ENCODE measurements around the gene TRMT2A. TPM values are rescaled to one million over a fixed set of nuclear protein-coding genes. Genes with fewer than 3 reads are reported as not detected.
A peak's percentile ranks its signal among the peaks of the same experiment; 100 is the strongest.
"Not testable (repeated sequence)": the region's sequence is repeated elsewhere in the genome, so short reads cannot be mapped to it uniquely, and the experiment has no call there.

The TRMT2A gene
- total and polyA plus RNA-seq, 10 of the 15 experiments (the other 5 are each of a cell fraction or from before 2014, with no cell fraction given): 0.29 to 97.0 (median 57.9) TPM

DNA sequence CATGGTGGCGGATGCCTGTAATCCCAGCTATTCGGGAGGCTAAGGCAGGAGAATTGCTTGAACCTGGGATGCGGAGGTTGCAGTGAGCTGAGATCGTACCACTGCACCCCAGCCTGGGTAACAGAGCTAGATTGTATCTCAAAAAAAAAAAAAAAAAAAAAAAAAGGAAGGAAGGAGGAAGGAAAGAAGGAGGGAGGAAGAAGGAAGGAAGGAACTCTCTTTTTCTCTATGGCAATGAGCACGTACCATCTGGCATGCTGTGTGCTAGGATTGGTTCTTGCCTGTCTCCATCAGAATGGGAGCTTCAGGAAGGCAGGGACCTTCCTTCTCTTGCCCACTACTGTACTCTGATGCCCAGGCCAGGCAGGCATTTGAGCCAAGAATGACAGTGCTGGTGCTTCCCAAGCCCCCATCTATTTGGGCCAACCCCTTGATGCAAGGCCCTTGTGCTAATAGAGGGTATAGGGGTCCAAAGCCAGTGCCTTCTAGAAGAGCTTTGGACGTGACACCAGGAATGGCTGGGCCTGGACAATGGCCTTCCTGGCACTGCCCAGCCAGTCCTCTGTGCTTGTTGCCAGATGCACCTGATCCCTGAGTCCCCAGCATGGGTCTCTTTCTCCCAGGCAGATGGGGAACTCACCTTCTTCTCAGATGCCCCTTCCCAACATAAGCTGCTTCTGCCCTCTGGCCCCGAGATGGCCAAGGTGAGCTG is 47.5 kb downstream of the TRMT2A start (continued):
- TF ChIP-seq ZNF24 (IDR thresholded peaks at IDR 0.05) (no peak), CREM (IDR thresholded peaks at IDR 0.05; ENCODE audit: low read depth) (no peak)

DNA sequence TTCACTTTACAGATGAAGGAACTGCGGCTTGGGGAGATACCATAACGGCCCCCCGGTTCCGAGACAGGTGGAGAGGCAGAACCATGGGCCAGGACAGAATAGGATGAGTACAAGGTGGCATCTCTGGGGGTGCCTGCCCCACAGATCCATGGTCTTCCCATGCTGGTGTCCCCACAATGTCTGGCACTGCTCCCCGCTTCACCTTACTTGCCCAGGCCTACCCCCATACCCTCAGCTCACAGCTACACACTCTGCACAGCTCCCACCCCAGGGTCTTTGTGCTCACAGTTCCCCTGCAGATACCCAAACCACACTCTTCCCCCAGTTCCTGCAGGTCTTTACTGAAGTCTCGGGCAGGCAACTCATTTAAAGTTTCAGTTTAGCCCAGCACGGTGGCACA is 48.4 kb downstream of the TRMT2A start:
- Histone ChIP-seq H3K79me2 (ENCODE audit: control insufficient read depth, insufficient read depth, low read length) (no peaks in the 10 kb centered on the region), H3K4me1 (ENCODE audit: control insufficient read depth, insufficient read depth, low read length) (no peaks in the 10 kb centered on the region), H3K36me3 (ENCODE audit: control insufficient read depth in 2 of 2, insufficient read depth in 2 of 2, low read length in 1 of 2) (no peaks in the 10 kb centered on the region; a peak in 1 of 4 replicates), H3K4me2 (ENCODE audit: control insufficient read depth, insufficient read depth) (no peak overlapping the region), H4K20me1 (ENCODE audit: control insufficient read depth, insufficient read depth) (no peaks in the 10 kb centered on the region), H3K27me3 (replicated peaks in 1 of 2; ENCODE audit: control insufficient read depth in 2 of 2, insufficient read depth in 2 of 2, low read length in 1 of 2) (no peaks in the 10 kb centered on the region), H3K4me3 (no peak overlapping the region), H2AFZ (ENCODE audit: control insufficient read depth, low read depth, low read length) (no peak overlapping the region), H3K9ac (ENCODE audit: control insufficient read depth, insufficient read depth, low read length) (no peak overlapping the region), H3K9me3 (replicated peaks; ENCODE audit: control insufficient read depth, insufficient read depth, low read length) (no peaks in the 10 kb centered on the region), H3K27ac (ENCODE audit: control insufficient read depth, insufficient read depth) (no peak overlapping the region)
- ATAC-seq (no peak), DNase-seq (ENCODE audit: low read depth, low spot score) (no peak), FAIRE-seq (no peak)
- in situ Hi-C loops (cut with MboI): no loop called here
- SMC1A ChIA-PET (ENCODE audit: uncharacterized antibody, unreplicated experiment): no interaction called here
- RAD21 ChIA-PET (ENCODE audit: unreplicated experiment): no interaction called here
- CTCF ChIA-PET: interaction anchor here (1.3 to 1.6 kb wide), 2 partner anchors 11 to 15 kb away, joined by 3 read pairs; no protein-coding TSS in a partner anchor
- WGBS (ENCODE audit: insufficient coverage, insufficient replicate concordance, low lambda C conversion rate, missing lambda C conversion rate): 82% methylated on average over 7 of the region's 7 CpGs
- TF ChIP-seq NR2F1 (conservative IDR thresholded peaks at IDR 0.05) (no peak), POLR2A (IDR thresholded peaks at IDR 0.05; ENCODE audit: low read depth, low read length) (0 out of 2 replicates have a peak, but pooled peaks have one; percentile 25), STAT1 (conservative IDR thresholded peaks at IDR 0.05) (no peak), PAX8 (IDR thresholded peaks at IDR 0.05) (no peak), ZBED1 (IDR thresholded peaks at IDR 0.05; ENCODE audit: borderline replicate concordance) (no peak), SMC3 (IDR thresholded peaks at IDR 0.05; ENCODE audit: borderline replicate concordance, low read length) (no peak)
- TF ChIP-seq, protein P1, sequence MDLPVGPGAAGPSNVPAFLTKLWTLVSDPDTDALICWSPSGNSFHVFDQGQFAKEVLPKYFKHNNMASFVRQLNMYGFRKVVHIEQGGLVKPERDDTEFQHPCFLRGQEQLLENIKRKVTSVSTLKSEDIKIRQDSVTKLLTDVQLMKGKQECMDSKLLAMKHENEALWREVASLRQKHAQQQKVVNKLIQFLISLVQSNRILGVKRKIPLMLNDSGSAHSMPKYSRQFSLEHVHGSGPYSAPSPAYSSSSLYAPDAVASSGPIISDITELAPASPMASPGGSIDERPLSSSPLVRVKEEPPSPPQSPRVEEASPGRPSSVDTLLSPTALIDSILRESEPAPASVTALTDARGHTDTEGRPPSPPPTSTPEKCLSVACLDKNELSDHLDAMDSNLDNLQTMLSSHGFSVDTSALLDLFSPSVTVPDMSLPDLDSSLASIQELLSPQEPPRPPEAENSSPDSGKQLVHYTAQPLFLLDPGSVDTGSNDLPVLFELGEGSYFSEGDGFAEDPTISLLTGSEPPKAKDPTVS (IDR thresholded peaks at IDR 0.05; ENCODE audit: low read depth, low read length): no peak
- intact Hi-C loops (cut with micrococcal nuclease; ENCODE audit: unreplicated experiment): no loop called here
- POLR2A ChIA-PET: interaction anchor here (0.6 kb wide), 1 partner anchor 10 kb away, joined by 11 read pairs; no protein-coding TSS in a partner anchor
- no TSS peak for BruUV-seq (replicated peaks)

DNA sequence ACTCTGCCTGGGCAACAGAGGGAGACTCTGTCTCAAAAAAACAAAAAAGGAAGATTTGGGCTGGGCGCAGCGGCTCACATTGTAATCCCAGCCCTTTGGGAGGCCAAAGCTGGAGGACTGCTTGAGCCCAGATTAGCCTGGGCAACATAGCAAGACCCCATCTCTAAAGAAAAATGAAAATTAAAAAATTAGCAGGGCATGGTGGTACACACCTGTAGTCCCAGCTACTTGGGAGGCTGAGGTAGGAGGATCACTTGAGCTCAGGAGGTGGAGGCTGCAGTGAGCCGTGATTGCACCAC is 49.7 kb downstream of the TRMT2A start:
- FAIRE-seq: not testable (repeated sequence)

More for the DNA sequence above, 49.7 kb downstream of the TRMT2A start:
- H3K4me1 ChIP-seq (ENCODE audit: control insufficient read depth, insufficient read depth, low read length); ATAC-seq; H3K9ac ChIP-seq (ENCODE audit: control insufficient read depth, insufficient read depth, low read length); RAD21 ChIA-PET (ENCODE audit: unreplicated experiment); H3K9me3 ChIP-seq (replicated peaks; ENCODE audit: control insufficient read depth, insufficient read depth, low read length); H3K4me2 ChIP-seq (ENCODE audit: control insufficient read depth, insufficient read depth); H4K20me1 ChIP-seq (ENCODE audit: control insufficient read depth, insufficient read depth); H3K27ac ChIP-seq (ENCODE audit: control insufficient read depth, insufficient read depth); H2AFZ ChIP-seq (ENCODE audit: control insufficient read depth, low read depth, low read length); H3K36me3 ChIP-seq (ENCODE audit: control insufficient read depth in 2 of 2, insufficient read depth in 2 of 2, low read length in 1 of 2); POLR2A ChIA-PET; BruUV-seq (replicated peaks); intact Hi-C loops (cut with micrococcal nuclease; ENCODE audit: unreplicated experiment); DNase-seq (ENCODE audit: low read depth, low spot score); H3K79me2 ChIP-seq (ENCODE audit: control insufficient read depth, insufficient read depth, low read length); H3K27me3 ChIP-seq (replicated peaks in 1 of 2; ENCODE audit: control insufficient read depth in 2 of 2, insufficient read depth in 2 of 2, low read length in 1 of 2); in situ Hi-C loops (cut with MboI); H3K4me3 ChIP-seq: not testable (repeated sequence)
- 96% methylated on average over 3 of the region's 3 CpGs for WGBS (ENCODE audit: insufficient coverage, insufficient replicate concordance, low lambda C conversion rate, missing lambda C conversion rate)
- CTCF ChIA-PET: interaction anchor here (1.6 kb wide), 1 partner anchor 16 kb away, joined by 3 read pairs; no protein-coding TSS in a partner anchor
- SMC1A ChIA-PET (ENCODE audit: uncharacterized antibody, unreplicated experiment): interaction anchor here (0.6 kb wide), 1 partner anchor 612 kb away, joined by 3 read pairs; no protein-coding TSS in a partner anchor

Measured in GM12878 (cell line).